Measurements from ENCODE around the gene VPS41.

DNA sequence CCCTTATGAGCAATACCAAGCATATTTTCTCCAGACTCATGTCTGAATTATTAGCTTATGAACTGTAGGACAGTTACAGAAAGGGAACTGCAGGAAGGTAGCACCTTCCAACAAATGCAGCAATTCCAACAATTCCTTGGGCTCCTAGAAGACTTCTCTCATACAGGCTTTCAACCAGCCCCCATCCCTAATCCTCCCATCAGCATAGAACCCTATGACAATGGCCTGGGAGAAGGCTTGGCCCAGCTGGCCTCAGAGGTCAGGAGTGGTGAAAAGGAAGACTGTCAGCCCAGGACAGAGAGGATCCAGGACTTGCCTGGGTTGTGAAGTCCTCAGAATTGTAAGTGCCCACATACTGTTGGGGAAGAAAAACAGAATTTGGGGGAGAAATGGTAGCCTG lies 5.9 kb downstream of the VPS41 start:
- no peak for TF ChIP-seq EZH2phosphoT487 (IDR thresholded peaks at IDR 0.05; ENCODE audit: borderline replicate concordance, low read depth, low read length)
- TF ChIP-seq, protein P1, sequence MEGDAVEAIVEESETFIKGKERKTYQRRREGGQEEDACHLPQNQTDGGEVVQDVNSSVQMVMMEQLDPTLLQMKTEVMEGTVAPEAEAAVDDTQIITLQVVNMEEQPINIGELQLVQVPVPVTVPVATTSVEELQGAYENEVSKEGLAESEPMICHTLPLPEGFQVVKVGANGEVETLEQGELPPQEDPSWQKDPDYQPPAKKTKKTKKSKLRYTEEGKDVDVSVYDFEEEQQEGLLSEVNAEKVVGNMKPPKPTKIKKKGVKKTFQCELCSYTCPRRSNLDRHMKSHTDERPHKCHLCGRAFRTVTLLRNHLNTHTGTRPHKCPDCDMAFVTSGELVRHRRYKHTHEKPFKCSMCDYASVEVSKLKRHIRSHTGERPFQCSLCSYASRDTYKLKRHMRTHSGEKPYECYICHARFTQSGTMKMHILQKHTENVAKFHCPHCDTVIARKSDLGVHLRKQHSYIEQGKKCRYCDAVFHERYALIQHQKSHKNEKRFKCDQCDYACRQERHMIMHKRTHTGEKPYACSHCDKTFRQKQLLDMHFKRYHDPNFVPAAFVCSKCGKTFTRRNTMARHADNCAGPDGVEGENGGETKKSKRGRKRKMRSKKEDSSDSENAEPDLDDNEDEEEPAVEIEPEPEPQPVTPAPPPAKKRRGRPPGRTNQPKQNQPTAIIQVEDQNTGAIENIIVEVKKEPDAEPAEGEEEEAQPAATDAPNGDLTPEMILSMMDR (conservative IDR thresholded peaks at IDR 0.05; ENCODE audit: low read length), result no peak

All from OCI-LY7 (cell line).